Activated CD4-positive, alpha-beta T cell treated with anti-CD3 and anti-CD28 coated beads for 24 hours (primary cell): ENCODE measurements around the gene PCBP4.
"Not testable (repeated sequence)": the region's sequence is repeated elsewhere in the genome, so short reads cannot be mapped to it uniquely, and the experiment has no call there.

Source experiments
- DNase-seq, 2 donors: peaks; one replicate each; pipeline ENCODE4 v3.0.0-alpha.2; 2020; ENCODE audit warnings: low read depth in 2 of 2

Gene PCBP4

DNA sequence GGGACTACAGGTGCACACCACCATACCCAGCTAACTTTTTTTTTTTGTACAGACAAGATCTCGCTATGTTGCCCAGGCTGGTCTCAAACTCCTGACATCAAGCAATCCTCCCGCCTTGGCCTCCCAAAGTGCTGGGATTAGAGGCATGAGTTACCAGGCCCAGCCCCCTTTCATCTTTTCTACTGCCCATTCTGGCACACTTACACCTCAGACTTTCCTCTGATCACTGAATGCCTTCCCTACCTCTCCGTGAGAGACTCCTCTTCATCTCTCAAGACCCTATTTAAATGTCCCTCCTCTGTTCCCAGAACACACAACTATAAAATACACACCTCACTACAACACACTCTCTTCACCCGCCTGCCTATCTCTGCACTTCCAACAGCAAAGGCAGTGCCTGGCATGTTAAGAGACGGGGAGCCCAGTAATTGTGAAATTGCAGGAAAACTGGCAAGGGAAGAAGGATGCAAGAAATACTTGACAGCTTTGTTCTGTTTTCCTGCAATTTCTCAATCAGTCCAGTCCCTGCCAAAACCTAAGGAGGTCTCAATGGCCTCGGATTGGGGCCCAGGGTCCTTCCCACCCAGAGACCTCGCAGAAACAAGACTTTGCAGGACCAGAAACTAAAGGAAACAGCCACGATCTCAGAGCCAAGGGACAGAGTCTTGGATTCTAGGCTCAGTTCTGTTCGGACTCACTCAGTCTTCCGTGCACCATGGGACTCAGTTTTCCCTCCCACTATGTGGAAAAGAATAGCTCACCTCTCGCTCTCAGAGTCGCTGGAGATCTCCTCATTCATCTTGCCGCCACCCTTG is 26.4 kb downstream of the PCBP4 start:
- DNase-seq, result no peak

DNA sequence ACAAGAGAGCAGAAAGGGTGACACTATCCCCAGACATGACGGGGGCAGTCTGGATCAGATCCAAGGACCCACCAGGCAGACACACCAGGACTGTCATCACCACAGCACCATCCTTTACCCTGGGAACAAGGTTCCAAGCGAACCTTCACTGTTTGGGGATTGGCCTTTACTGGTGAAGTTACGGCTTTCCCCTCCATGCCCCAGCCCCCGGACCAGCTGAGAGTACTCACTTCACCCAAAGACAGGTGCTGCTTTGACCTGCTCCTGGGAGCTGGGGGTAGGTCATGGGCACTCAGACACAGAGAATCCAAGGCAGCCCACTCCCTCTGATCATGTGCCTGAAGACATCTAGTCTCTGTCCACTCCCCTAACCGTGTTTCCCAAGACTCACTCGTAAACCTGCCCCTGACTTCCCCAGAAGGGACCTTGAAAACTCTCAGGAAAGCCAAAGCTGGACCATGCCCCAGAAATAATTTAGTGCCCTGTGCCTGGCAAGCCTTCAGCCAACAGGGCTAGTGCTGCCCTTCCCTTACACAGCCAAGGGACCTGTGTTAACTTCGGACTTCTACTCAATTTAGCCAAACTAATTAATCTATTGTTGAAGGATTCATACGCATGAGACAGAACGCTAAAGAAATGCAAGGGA is 28.4 kb downstream of the PCBP4 start:
- DNase-seq, result no peak

DNA sequence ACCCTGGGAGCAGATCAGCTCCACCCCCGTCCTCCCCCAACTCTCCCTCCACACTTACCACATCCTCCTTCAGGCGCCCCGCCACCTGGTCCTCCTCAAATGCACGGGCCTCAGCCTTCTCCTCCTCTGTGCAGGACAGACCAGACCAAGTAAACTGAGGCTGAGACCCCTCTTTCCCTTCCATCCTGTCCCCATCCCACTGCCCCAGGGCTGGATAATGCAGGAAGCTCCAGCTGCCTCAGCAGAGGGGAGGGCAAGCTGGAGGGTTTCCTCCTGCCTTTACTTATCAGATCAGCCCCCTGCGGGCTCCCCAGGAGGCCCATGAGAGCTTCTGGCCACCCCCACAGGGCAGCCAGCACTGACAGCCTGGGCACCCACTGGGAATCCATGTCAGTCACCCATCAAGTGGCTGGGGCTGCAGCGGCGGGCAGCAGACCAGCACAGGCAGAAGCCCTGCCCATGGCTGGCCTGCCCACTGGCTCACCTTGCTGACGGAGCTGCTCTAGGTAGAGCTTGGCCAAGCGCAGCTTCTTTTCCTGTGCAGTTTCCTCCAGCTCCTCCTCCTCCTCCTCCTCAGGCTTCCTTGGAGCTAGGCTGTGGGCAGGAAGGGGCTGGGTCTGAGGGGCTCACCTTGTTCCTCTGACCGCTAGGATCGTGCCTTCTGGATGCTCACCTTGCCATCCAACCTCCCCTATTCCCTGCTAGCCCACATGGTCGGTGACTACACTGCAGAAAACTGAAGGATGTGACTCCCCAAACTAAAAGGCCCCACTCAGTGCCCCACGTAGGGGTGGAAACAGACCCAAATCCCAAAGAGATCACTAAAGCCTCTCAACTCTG is 29.4 kb downstream of the PCBP4 start:
- DNase-seq, result no peak

DNA sequence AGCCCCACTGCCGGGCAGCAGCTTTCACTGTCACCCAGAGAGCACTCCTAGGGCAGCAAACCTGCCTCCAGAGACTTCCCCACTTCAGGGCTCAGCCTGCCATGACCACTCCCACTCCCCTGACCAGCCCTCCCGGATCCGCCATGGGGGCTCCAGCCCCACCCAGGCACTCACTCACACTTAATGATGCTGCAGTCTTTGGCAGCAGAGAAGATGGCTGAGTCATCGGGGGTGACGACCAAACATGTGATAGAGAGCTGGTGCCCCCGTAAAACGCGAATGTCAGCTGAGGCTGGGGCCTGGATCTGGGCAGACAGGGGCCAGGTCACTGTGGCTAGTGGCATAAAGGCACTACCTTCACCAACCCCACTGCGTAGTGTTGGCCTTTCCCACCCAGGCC is 30.2 kb downstream of the PCBP4 start:
- DNase-seq, result no peak

DNA sequence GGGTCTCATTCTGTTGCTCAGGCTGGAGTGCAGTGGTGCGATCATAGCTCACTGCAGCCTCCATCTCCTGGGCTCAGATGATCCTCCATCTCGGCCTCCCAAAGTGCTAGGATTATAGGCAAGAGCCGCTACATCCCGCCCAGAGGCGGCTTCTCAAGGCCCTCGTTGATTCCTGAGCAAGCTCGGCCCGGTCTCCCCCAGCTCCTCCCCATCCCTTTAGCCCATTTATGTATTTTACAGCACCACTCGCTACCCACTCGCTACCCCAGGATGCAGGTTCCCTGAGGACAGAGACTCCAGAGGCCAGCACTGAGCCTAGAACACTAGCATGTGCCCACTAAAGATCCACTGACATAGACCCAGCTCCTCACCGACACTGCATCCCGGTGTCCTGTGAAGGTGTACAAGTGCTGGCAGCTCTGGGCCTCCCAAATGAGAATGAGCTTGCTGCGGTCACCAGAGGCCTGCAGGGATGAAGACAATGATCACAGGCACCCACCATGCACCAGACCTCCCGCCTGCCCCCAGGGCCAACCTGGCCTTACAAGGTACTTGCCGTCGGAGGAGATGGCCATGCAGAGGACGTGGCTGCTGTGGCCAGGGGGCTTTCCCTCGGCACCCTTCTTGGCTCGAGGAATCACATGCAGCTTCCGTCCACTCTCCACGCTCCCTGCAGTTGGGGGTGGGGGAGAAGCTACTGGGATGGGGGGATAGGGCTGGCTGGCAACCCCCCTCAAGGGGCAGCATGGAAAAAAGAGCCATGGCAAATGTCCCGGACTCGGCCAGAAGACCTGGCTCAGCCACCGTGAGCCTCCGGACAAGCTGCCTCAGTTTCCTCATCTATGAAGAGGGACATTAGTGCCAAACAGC is 31.1 kb downstream of the PCBP4 start:
- DNase-seq, result no peak

GRCh38 chr3:51934991-51935885 is 32.0 kb downstream of the PCBP4 start:
- no peak for DNase-seq

GRCh38 chr3:51934139-51934850 is 33.0 kb downstream of the PCBP4 start:
- DNase-seq, result no peak

- DNase-seq, result no peak
Observed at GRCh38 chr3:51933471-51934138, 33.6 kb downstream of the PCBP4 start.

GRCh38 chr3:51932471-51933370 is 34.5 kb downstream of the PCBP4 start:
- no peak for DNase-seq

DNA sequence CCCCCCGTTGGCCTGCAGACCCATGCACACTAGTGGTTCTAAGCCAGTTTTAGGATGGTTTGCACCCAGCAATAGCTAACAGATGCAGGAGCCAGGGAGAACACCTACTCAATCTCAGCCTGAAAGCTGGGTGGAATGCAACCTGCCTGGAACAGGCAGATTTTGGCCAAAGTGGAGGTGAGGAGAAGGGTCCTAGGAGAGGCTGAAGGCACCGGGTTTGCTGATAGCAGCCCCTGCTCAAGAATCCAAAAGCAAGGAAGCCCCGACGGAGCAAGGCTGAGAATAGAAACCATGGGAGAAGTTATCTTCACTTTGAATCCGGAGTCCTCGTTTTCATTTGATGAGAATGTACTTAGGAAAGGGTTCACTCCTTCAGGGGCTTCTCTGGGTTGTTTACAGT is 35.5 kb downstream of the PCBP4 start:
- DNase-seq, result no peak

- DNase-seq, result no peak
Observed at GRCh38 chr3:51930439-51930838, 36.8 kb downstream of the PCBP4 start.

GRCh38 chr3:51929420-51930003 is 37.7 kb downstream of the PCBP4 start:
- no peak for DNase-seq

GRCh38 chr3:51928981-51929380 is 38.3 kb downstream of the PCBP4 start:
- DNase-seq, result not testable (repeated sequence)

DNA sequence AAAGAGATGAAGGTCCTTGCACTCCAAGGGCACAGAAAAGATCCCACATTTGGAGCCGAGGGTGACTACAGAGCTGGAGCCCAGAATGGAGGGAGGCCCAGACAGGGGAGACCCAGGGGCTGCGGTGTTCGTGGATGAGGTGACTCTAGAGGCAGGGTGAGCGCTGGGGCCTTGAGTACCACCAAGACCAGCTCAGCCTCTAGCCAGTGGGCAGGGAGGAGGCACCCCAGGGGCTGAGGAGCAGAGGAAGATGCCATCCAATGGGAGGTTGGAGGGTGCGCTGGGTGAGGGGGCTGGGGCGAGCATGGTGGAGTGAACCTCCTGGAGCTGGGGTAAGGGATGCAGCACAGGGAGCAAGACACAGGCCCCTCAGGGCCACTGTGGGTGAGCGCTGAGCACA is 38.8 kb downstream of the PCBP4 start:
- no peak for DNase-seq

- DNase-seq, result no peak
Observed at GRCh38 chr3:51927061-51927977, 39.9 kb downstream of the PCBP4 start.

DNA sequence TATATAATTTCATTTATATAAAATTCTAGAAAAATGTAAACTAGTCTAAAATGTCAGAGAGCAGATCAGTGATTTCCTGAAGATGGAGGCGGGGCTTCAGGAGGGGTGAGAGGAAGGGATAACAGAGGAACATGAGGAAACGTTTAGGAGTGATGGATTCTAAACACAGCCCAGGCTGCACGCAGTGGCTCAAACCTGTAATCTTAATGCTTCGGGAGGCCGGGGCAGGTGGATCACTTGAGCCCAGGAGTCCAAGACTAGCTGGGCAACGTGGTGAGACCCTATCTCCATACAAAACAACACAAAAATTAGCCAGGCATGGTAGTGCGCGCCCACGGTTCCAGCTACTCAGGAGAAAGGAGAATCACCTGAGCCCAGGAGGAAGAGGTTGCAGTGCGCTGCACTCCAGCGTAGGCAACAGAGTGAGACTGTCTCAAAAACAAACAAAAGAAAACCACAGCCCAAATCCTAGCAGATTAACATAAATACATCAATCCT is 46.1 kb downstream of the PCBP4 start:
- DNase-seq, result no peak

GRCh38 chr3:51916418-51916817 is 50.8 kb downstream of the PCBP4 start:
- no peak for DNase-seq
